Activated CD4-positive, alpha-beta T cell treated with anti-CD3 and anti-CD28 coated beads for 48 hours (primary cell): ENCODE measurements around the gene PKHD1.
"Not testable (repeated sequence)": the region's sequence is repeated elsewhere in the genome, so short reads cannot be mapped to it uniquely, and the experiment has no call there.

Experiments
- DNase-seq: peaks from one replicate; pipeline ENCODE4 v3.0.0-alpha.2; 2020

PKHD1 gene

GRCh38 chr6:51986864-51987263 is 100.5 kb downstream of the PKHD1 start:
- no peak for DNase-seq

- DNase-seq = no peak
Observed at GRCh38 chr6:51983564-51983963, 103.8 kb downstream of the PKHD1 start.

DNA sequence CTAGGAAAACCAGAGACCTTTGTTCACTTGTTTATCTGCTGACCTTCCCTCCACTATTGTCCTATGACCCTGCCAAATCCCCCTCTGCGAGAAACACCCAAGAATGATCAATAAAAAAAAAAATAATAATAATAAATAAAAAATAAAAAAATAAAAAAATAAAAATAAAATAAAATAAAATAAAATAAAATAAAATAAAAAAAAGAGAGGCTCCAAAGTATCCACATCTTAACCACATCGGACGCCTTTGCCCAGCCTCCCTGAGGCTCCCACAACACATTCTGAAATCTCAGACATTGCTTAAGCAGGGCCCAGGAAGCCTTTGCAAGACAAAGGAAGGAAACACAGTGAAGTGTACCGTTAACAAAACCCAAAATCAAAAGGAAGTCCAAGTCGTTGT is 104.7 kb downstream of the PKHD1 start:
- not testable (repeated sequence) for DNase-seq

- DNase-seq = no peak
Observed at GRCh38 chr6:51976374-51976773, 111.0 kb downstream of the PKHD1 start.

- no peak for DNase-seq
Observed at GRCh38 chr6:51972659-51973058, 114.8 kb downstream of the PKHD1 start.

DNA sequence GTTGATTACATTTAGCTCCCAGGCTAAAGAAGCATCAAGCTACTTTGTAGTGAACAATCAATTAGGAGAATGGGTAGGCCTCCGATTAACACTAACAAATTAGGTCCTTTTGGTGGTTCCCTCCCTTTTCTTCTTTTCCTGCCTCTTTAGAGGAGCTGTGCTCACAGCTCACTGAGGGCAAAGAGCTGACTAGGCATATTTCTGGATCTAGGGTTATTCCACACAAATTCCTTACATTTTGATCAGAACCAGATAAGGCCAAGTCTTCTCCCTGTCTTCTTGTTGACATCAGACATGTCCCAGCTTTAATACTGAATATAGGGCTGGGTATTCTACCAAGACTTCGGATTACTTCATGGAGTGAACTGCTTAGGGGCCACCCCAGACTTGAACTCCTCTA is 119.1 kb downstream of the PKHD1 start:
- DNase-seq = no peak

DNA sequence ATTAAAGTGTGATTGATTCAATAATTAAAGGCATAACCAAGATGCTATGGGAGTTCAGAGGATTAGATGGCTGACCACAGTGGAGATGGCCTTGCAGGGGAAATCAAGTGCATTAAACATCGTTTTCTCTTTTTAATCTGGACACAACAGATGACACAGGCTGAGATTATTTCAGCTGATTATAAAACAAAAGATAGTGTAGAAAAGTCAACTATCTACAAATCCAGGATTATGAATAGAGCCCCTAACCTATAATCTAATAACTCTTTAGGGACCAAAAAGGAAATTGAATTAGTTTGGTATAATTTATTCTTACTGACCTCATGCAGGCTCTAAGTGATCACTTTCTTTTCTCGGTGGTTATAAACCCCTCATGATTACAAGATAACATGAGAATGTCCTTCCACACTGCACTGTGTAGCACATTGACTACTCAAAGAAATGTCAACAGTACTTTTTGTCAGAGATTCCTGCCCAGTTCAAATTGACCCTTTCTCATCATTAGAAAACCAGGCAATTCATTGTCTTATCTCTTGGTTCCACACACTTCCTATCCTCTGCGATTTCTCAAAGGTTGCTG is 122.1 kb downstream of the PKHD1 start:
- no peak for DNase-seq

DNA sequence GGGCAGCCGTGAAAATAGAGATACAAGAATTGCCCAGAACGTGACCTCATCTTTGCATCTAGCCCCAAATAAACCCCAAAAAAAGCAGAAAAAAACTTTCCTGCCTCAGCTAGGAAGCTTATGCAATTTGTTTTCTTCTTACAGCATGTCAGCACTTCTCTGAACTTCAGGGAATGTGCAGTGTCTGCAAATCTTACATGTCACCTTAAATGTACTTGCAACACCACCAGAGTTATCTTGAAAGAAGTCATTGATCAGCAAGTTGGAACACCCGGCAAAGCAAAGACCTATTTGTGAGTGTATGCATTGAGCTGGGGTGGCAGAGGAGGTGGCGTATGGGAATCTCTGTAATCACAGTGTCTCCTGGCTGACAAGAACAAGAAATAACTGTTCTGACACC is 123.4 kb downstream of the PKHD1 start:
- no peak for DNase-seq

DNA sequence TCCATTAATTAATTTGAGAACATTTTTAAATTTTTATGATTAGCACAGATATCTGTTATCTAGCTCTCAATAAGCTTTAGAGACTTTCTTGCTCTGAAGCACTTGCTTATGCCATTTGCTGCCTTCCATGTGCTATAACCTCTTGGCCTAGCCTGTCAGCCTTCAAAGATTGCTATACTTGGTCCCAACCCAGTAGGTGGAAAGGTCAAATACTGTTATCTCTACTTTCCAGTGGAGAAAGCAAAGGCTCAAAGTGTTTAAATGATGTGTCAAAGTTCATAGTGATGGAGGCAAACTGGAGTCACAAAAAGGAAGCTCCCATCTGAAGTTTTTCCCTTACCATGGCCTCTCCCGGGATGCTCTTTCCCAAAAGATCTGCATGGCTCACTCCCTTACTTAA is 125.1 kb downstream of the PKHD1 start:
- DNase-seq = no peak

- DNase-seq = no peak
Observed at GRCh38 chr6:51960419-51960818, 127.0 kb downstream of the PKHD1 start.

GRCh38 chr6:51959744-51960383 is 127.5 kb downstream of the PKHD1 start:
- DNase-seq = peak; percentile 66

DNA sequence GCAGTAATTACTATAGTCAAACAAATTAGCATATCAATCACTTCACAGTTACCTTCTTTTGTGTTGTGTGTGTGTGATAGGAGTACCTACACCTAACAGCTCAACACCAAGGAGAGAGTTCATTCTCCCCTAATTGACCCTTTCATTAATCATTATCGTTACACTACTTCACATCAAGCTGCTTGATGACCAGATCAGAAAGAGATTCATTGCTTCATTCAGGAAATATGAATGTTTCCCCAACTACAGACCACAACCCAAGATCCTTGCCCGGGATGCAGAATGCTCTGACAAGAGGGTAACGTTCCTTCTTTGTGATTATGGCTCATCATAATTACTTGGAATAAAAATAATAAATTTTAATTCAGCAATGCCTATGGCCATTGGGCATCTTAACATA is 132.7 kb downstream of the PKHD1 start:
- DNase-seq = no peak

GRCh38 chr6:51953246-51953645 is 134.2 kb downstream of the PKHD1 start:
- no peak for DNase-seq

- DNase-seq = no peak
Observed at GRCh38 chr6:51951924-51952323, 135.5 kb downstream of the PKHD1 start.

- DNase-seq = no peak
Observed at GRCh38 chr6:51949526-51949925, 137.9 kb downstream of the PKHD1 start.

- DNase-seq = not testable (repeated sequence)
Observed at GRCh38 chr6:51939695-51940094, 147.7 kb downstream of the PKHD1 start.

GRCh38 chr6:51936531-51937290 is 150.7 kb downstream of the PKHD1 start:
- no peak for DNase-seq

- no peak for DNase-seq
Observed at GRCh38 chr6:51934098-51934497, 153.3 kb downstream of the PKHD1 start.

- DNase-seq = no peak
Observed at GRCh38 chr6:51932956-51933355, 154.5 kb downstream of the PKHD1 start.

DNA sequence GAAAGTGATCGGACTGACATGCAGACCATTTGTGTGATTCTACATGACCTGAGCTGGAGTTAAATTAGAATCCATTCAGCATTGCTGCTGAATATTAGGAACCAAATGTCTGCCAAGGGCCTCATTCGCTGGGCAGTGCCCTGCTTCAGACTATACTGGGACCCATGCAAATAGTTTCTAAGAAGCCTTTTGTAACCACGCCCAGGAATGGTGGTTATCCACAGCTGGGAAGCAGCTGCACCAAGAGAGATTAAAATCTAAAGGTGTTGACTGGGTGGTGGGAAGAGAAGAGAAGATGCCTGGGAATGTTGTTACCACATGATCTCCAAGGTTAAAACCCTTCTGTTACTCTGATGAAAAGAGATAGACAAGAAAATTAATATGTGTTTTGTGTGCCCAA is 156.8 kb downstream of the PKHD1 start:
- DNase-seq = no peak

GRCh38 chr6:51929934-51930574 is 157.4 kb downstream of the PKHD1 start:
- DNase-seq = no peak

DNA sequence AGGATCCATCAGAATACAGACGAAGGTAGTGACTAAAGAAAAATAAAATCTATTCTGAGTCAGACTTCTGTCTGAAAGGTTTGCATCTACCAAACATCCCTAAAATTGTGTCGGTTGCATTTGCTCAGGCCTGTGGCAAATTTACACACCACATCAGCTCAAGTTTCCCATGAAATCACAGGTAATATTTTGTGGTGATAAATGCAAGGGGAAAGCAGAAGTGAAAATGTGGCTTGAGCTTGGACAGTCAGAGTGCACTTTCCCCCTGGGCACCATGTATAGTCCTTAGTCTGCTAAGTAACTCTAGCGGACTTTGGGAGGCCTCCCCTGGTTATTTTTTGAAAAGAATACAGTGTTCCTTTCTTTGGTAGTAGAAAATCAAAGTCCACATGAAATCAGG is 159.1 kb downstream of the PKHD1 start:
- no peak for DNase-seq

- DNase-seq = no peak
Observed at GRCh38 chr6:51927450-51927849, 160.0 kb downstream of the PKHD1 start.

- no peak for DNase-seq
Observed at GRCh38 chr6:51926125-51926524, 161.3 kb downstream of the PKHD1 start.
